Keratinocyte (primary cell): ENCODE data around the gene ERC1.

ENCODE experiments used
- EZH2 ChIP-seq: IDR thresholded peaks from one replicate; pipeline ENCODE4 v1.6.1; 2012; ENCODE audit warnings: inconsistent platforms, mild to moderate bottlenecking, low read length, moderate library complexity
- TF ChIP-seq, protein P1 (sequence below), 3 experiments: IDR thresholded peaks in 1 of 3; conservative IDR thresholded peaks in 1 of 3; optimal IDR thresholded peaks in 1 of 3; 2 replicates in 2 of 3; 3 replicates in 1 of 3; pipeline versions ENCODE3 to v1.5.1; 2011; ENCODE audit warnings: low read length in 3 of 3, mild to moderate bottlenecking in 3 of 3, moderate library complexity in 2 of 3, control low read depth in 1 of 3, inconsistent platforms in 1 of 3; ENCODE audit not compliant: insufficient read depth in 2 of 3; ENCODE audit errors: extremely low read depth in 1 of 3

DNA sequence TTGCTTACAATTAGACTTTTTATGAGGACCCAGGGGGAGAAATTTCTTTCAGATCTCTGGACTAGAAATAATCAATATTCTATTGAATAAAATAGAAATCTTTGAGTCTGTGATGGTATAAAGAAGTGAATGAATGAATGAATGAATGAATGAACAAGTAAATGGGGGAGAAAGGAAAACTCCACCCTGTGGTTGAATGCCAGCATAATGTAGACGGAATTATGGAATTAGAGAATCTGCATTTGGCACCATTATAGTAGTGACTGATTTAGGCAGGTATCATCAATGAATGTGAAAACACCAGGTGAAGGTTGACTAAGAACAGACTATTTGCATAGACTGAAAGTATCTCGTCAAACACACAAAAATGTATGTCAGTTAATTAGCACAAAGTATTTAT lies 468.3 kb downstream of the ERC1 start:
- TF ChIP-seq EZH2: no peak
- TF ChIP-seq, protein P1, sequence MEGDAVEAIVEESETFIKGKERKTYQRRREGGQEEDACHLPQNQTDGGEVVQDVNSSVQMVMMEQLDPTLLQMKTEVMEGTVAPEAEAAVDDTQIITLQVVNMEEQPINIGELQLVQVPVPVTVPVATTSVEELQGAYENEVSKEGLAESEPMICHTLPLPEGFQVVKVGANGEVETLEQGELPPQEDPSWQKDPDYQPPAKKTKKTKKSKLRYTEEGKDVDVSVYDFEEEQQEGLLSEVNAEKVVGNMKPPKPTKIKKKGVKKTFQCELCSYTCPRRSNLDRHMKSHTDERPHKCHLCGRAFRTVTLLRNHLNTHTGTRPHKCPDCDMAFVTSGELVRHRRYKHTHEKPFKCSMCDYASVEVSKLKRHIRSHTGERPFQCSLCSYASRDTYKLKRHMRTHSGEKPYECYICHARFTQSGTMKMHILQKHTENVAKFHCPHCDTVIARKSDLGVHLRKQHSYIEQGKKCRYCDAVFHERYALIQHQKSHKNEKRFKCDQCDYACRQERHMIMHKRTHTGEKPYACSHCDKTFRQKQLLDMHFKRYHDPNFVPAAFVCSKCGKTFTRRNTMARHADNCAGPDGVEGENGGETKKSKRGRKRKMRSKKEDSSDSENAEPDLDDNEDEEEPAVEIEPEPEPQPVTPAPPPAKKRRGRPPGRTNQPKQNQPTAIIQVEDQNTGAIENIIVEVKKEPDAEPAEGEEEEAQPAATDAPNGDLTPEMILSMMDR (optimal IDR thresholded peaks at IDR 0.05 in 1 of 3, IDR thresholded peaks at IDR 0.05 in 1 of 3, conservative IDR thresholded peaks at IDR 0.05 in 1 of 3; ENCODE audit: extremely low read depth in 1 of 3, insufficient read depth in 2 of 3, low read length in 3 of 3): no peak
